SU-DHL-6 (cell line): Measurements from ENCODE around the gene FOXD2.

Source experiments
- H2AFZ ChIP-seq: fragments of 200-600 bp; sonication (generic); 2 replicates; pipeline ENCODE4 v1.6.1; 2014; ENCODE audit warnings: low read depth, mild to moderate bottlenecking, moderate library complexity, mixed read lengths, antibody characterized with exemption, low read length; ENCODE audit not compliant: severe bottlenecking
- H3F3A ChIP-seq: fragments of 200-600 bp; shearing (Covaris generic); 2 replicates; pipeline ENCODE4 v1.6.0; 2016; ENCODE audit warnings: antibody characterized with exemption, mild to moderate bottlenecking; ENCODE audit not compliant: insufficient read depth
- H3K27ac ChIP-seq: fragments of 200-600 bp; sonication (generic); 2 replicates; pipeline ENCODE4 v1.5.1; 2016; ENCODE audit warnings: low read depth, mild to moderate bottlenecking, low read length, moderate library complexity, mixed read lengths
- H3K27me3 ChIP-seq: fragments of 200-600 bp; sonication (generic), shearing (Covaris generic); 2 replicates; pipeline ENCODE4 v1.6.0; 2014; ENCODE audit warnings: mild to moderate bottlenecking, low read length
- H3K36me3 ChIP-seq: fragments of 200-600 bp; sonication (generic); 2 replicates; pipeline ENCODE4 v1.6.1; 2014; ENCODE audit warnings: mild to moderate bottlenecking, low read length, mixed read lengths
- H3K4me2 ChIP-seq: fragments of 300-600, 200-600 bp; shearing (Covaris generic), sonication (generic); 2 replicates; pipeline ENCODE4 v1.6.0; 2014; ENCODE audit warnings: low read length, low read depth, mild to moderate bottlenecking; ENCODE audit not compliant: poor library complexity, severe bottlenecking
- H3K4me3 ChIP-seq: fragments of 200-600 bp; sonication (generic); 2 replicates; pipeline ENCODE4 v1.5.1; 2014; ENCODE audit warnings: antibody characterized with exemption, low read length, mild to moderate bottlenecking, mixed read lengths; ENCODE audit not compliant: insufficient read depth, poor library complexity, severe bottlenecking
- H3K79me2 ChIP-seq: fragments of 200-600 bp; sonication (generic); 2 replicates; pipeline ENCODE4 v1.6.1; 2014; ENCODE audit warnings: mild to moderate bottlenecking, low read length, moderate library complexity; ENCODE audit not compliant: insufficient read depth
- H3K9ac ChIP-seq: fragments of 200-600 bp; sonication (generic); 2 replicates; pipeline ENCODE4 v1.7.0; 2014; ENCODE audit warnings: mild to moderate bottlenecking, low read length
- H3K9me2 ChIP-seq: fragments of 200-600 bp; sonication (generic); replicated peaks from 2 replicates; pipeline ENCODE4 v1.6.1; 2014; ENCODE audit warnings: low read length; ENCODE audit not compliant: insufficient read depth
- H3K9me3 ChIP-seq: fragments of 200-600 bp; sonication (generic); 2 replicates; pipeline ENCODE4 v1.6.1; 2014; ENCODE audit warnings: low read length, mixed read lengths; ENCODE audit not compliant: insufficient read depth
- H4K20me1 ChIP-seq: fragments of 200-600 bp; sonication (generic); 2 replicates; pipeline ENCODE4 v1.6.1; 2014; ENCODE audit warnings: low read depth, mild to moderate bottlenecking, antibody characterized with exemption, low read length, moderate library complexity, mixed read lengths
- EZH2phosphoT487 ChIP-seq: fragments of 200-600 bp; sonication (generic), shearing (Covaris generic); conservative IDR thresholded peaks from 2 replicates; pipeline ENCODE4 v1.6.1; 2018; ENCODE audit warnings: mild to moderate bottlenecking, antibody characterized with exemption, low read length, moderate library complexity, mixed read lengths
- TF ChIP-seq, protein P1 (sequence below): fragments of 200-600 bp; sonication (generic); IDR thresholded peaks from one replicate; pipeline ENCODE4 v1.5.1; 2017; ENCODE audit warnings: antibody characterized with exemption, mild to moderate bottlenecking, low read length, moderate library complexity; ENCODE audit not compliant: insufficient read depth, poor library complexity, severe bottlenecking

The FOXD2 gene

DNA sequence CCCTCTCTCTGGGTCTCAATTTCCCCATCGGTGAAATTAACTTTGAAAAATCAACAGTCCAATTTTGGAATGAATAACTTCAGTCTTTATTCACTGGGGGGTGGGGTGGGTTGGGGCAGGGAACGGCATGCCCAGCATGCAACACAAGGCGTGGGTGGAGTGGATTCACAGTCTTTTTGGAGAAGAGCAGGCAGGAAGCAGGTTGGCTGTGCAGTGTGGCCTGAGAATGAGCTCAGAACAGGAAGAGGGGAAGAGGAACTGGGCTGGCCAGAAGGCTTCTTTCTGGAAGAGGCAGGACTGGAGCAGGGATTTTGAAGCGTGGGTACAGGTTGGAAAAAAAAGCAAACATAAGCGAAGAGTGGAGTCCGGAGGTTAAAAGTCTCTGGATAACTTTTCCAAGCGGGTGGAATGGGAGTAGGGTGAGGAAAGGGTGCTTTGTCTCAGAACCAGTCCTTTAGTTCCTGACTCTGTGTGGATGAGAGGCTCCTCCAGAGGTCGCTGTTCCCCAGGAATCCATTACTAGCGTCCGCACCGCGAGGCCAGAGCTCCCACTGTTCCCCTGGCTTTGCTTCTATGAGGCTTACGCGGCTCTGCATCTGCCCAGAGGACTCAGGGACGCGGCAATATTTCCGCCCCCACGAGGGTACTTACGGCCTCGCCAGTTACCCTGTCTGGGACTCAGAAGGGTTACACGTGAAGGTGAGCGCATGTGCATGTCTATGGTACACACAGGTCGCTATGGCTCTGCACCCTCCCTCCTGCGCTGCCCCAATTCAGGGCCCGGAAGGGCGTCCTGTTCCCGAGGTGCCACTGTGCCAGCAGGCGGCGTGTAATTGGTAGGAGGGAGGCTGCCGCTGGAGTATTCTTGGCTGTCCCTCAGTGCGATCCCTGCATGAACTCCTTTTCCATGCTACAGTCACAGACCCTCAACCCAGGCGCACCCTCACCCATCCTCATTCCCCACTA is 5.5 kb upstream of the FOXD2 start:
- TF ChIP-seq, protein P1, sequence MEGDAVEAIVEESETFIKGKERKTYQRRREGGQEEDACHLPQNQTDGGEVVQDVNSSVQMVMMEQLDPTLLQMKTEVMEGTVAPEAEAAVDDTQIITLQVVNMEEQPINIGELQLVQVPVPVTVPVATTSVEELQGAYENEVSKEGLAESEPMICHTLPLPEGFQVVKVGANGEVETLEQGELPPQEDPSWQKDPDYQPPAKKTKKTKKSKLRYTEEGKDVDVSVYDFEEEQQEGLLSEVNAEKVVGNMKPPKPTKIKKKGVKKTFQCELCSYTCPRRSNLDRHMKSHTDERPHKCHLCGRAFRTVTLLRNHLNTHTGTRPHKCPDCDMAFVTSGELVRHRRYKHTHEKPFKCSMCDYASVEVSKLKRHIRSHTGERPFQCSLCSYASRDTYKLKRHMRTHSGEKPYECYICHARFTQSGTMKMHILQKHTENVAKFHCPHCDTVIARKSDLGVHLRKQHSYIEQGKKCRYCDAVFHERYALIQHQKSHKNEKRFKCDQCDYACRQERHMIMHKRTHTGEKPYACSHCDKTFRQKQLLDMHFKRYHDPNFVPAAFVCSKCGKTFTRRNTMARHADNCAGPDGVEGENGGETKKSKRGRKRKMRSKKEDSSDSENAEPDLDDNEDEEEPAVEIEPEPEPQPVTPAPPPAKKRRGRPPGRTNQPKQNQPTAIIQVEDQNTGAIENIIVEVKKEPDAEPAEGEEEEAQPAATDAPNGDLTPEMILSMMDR, result peak; percentile 16
- no peak for TF ChIP-seq EZH2phosphoT487
- Histone ChIP-seq H3K27ac (no peak overlapping the region), H3K79me2 (peaks cover 56% of the 10 kb centered on the region), H3K27me3 (no peaks in the 10 kb centered on the region), H2AFZ (no peak overlapping the region), H3F3A (no peaks in the 10 kb centered on the region), H3K9me3 (no peaks in the 10 kb centered on the region), H3K9me2 (no peaks in the 10 kb centered on the region), H3K4me3 (no peak overlapping the region), H3K9ac (no peak overlapping the region), H4K20me1 (no peaks in the 10 kb centered on the region), H3K36me3 (no peaks in the 10 kb centered on the region), H3K4me2 (no peak overlapping the region)

DNA sequence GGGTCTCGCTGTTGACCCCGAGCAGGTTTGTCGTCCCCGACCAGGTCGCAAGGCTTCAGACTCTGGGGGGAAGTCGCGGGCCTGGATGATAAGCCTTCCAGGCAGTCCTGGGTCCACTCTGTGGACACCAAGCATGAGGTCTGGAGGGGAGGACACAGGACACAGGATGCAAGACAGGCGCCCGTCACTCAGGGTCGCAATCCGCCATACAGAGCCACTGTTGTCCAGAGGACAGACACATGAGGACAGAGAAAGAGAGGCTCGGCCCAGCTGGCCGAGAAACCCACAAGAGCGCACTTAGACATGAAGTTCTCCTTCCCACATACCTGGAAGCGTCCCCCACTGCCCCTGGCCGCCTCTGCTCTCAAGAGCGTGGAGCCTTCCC is 4.8 kb upstream of the FOXD2 start:
- H3K79me2 ChIP-seq, result peaks cover 56% of the 10 kb centered on the region
- no peaks in the 10 kb centered on the region for H3K27me3 ChIP-seq
- H3K4me3 ChIP-seq, result no peak overlapping the region
- no peaks in the 10 kb centered on the region for H3K9me2 ChIP-seq
- H4K20me1 ChIP-seq, result no peaks in the 10 kb centered on the region
- no peaks in the 10 kb centered on the region for H3F3A ChIP-seq
- no peak overlapping the region for H3K9ac ChIP-seq
- H3K9me3 ChIP-seq, result no peaks in the 10 kb centered on the region
- H2AFZ ChIP-seq, result no peak overlapping the region
- TF ChIP-seq, protein P1, result no peak
- no peak for TF ChIP-seq EZH2phosphoT487
- no peak overlapping the region for H3K4me2 ChIP-seq
- no peaks in the 10 kb centered on the region for H3K36me3 ChIP-seq
- no peak overlapping the region for H3K27ac ChIP-seq

DNA sequence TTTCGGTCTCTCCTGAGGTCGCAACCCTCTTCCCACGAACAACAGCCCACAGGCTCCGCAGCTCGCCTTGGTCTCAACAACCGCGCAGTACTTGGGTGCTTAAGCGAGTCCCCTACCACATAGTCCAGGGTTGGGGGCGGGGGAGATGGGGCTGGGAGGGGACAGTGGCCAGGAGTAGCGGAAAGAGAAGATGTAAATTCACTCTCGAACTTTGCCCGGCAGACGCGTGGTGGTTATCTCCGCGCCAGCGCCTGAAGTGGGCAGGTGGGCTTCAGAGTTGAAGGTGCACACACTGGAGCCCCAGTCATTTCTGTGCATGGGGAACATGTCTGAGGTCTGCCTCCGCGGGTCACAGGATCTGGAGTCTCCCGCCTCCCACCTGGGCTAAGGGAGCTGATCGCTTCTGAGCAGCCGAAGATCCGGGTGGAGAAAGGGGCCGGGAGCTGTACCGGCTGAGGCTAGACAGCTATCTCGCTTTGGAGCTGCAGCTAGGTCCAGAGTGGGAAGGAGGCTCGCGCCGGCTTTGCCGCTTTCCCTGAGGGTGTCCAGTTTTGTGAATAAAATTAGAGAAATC is 4.3 kb upstream of the FOXD2 start:
- Histone ChIP-seq H3F3A (no peaks in the 10 kb centered on the region), H3K36me3 (no peaks in the 10 kb centered on the region), H3K27ac (no peak overlapping the region), H3K9me2 (no peaks in the 10 kb centered on the region), H4K20me1 (no peaks in the 10 kb centered on the region), H3K9me3 (no peaks in the 10 kb centered on the region), H3K4me3 (no peak overlapping the region), H3K9ac (no peak overlapping the region), H3K27me3 (no peaks in the 10 kb centered on the region), H3K79me2 (peaks cover 56% of the 10 kb centered on the region), H3K4me2 (no peak overlapping the region), H2AFZ (no peak overlapping the region)
- no peak for TF ChIP-seq EZH2phosphoT487
- TF ChIP-seq, protein P1, result no peak
